Esophagus muscularis mucosa (tissue), 4 donors: Measurements from ENCODE around the gene TNFSF13.

Experiments
- CTCF ChIP-seq, 3 experiments: fragments of 200-600 bp in 2 of 3; fragments of 450-650 bp in 1 of 3; sonication (generic) in 2 of 3; IDR thresholded peaks; one replicate each; pipeline ENCODE4 v1.5.1; 2017 to 2019; ENCODE audit warnings: antibody characterized with exemption in 3 of 3, mild to moderate bottlenecking in 2 of 3, moderate library complexity in 1 of 3
- EP300 ChIP-seq: sonication (generic); formaldehyde crosslinking; IDR thresholded peaks from one replicate; pipeline ENCODE4 v1.6.1; 2017; ENCODE audit warnings: antibody characterized with exemption
- POLR2A ChIP-seq: fragments of 450-650 bp; IDR thresholded peaks from one replicate; pipeline ENCODE4 v1.6.1; 2017; ENCODE audit warnings: antibody characterized with exemption, moderate library complexity, mild to moderate bottlenecking, low read depth
- POLR2AphosphoS5 ChIP-seq, 2 donors: sonication (generic); formaldehyde crosslinking; IDR thresholded peaks; one replicate each; pipeline ENCODE4 v1.6.1; 2017; ENCODE audit warnings: antibody characterized with exemption in 2 of 2

GRCh38 chr17:7512105-7512504, 46.4 kb upstream of the TNFSF13 start:
- no peak for TF ChIP-seq EP300
- TF ChIP-seq CTCF (IDR thresholded peaks at IDR 0.05): no peak
- TF ChIP-seq POLR2A: no peak
- TF ChIP-seq POLR2AphosphoS5 (IDR thresholded peaks at IDR 0.05): no peak
